MCF 10A (cell line): Measurements from ENCODE around the gene COLEC11. TPM values are rescaled to one million over a fixed set of nuclear protein-coding genes. Genes with fewer than 3 reads are reported as not detected.

Experiments used
- BruUV-seq: library from RNA; stranded (reverse); fragments of 400-500 nt; replicated peaks from 2 replicates; lab custom pipeline; 2021; lab: Mats Ljungman, UMichigan
- CTCF ChIA-PET: fragments of 300-600 bp; sonication (Branson Sonifier 250); formaldehyde crosslinking; extraction: SDS; loops from one replicate; lab custom pipeline; 2021; ENCODE audit warnings: antibody characterized with exemption, inconsistent platforms; lab: Yijun Ruan, JAX
- POLR2A ChIA-PET: fragments of 300-600, 350-650 bp; sonication (Branson Sonifier 250); formaldehyde crosslinking; extraction: SDS; loops from one replicate; lab custom pipeline; 2020; ENCODE audit warnings: antibody characterized with exemption, inconsistent platforms; lab: Yijun Ruan, JAX
- DNase-seq: peaks from one replicate; pipeline ENCODE4 v3.0.0-alpha.2; 2018; ENCODE audit not compliant: unreplicated experiment
- H3K27ac Mint-ChIP-seq: one replicate; pipeline ENCODE4 v1.8.0; 2022; ENCODE audit warnings: mild to moderate bottlenecking, low read depth, mixed read lengths; ENCODE audit not compliant: unreplicated experiment
- H3K27me3 Mint-ChIP-seq: one replicate; pipeline ENCODE4 v1.8.0; 2022; ENCODE audit warnings: mixed read lengths; ENCODE audit not compliant: insufficient read depth, unreplicated experiment
- H3K36me3 Mint-ChIP-seq: one replicate; pipeline ENCODE4 v1.8.0; 2022; ENCODE audit warnings: mild to moderate bottlenecking, moderate library complexity, mixed read lengths; ENCODE audit not compliant: insufficient read depth, unreplicated experiment
- H3K4me1 Mint-ChIP-seq: one replicate; pipeline ENCODE4 v1.8.0; 2022; ENCODE audit warnings: mixed read lengths; ENCODE audit not compliant: insufficient read depth, unreplicated experiment
- H3K4me3 Mint-ChIP-seq: one replicate; pipeline ENCODE4 v1.8.0; 2022; ENCODE audit warnings: mild to moderate bottlenecking, moderate library complexity, mixed read lengths; ENCODE audit not compliant: unreplicated experiment
- H3K9me3 Mint-ChIP-seq: one replicate; pipeline ENCODE4 v1.8.0; 2022; ENCODE audit warnings: mixed read lengths; ENCODE audit not compliant: unreplicated experiment
- CTCF ChIP-seq: fragments of 200-600 bp; IDR thresholded peaks from one replicate; pipeline ENCODE4 v1.8.0; 2022; ENCODE audit warnings: antibody characterized with exemption, mild to moderate bottlenecking; ENCODE audit not compliant: unreplicated experiment
- intact Hi-C: fragments of 100-400 bp; cut with micrococcal nuclease; formaldehyde crosslinking; loops from 2 replicates; pipeline ENCODE4 v1.14.1; 2022
- total RNA-seq: library from RNA; stranded (reverse); gene quantifications from 2 replicates; pipeline ENCODE4 v1.2.3, GENCODE V29; 2022

Gene COLEC11
- total RNA-seq, 1 experiment from 2014 or later, result not detected

- peaks cover 3% of the 10 kb centered on the region for H3K4me1 Mint-ChIP-seq
- TF ChIP-seq CTCF, result no peak
- H3K9me3 Mint-ChIP-seq, result no peaks in the 10 kb centered on the region
- BruUV-seq, result no TSS peak
- H3K4me3 Mint-ChIP-seq, result no peak overlapping the region
- no peak for DNase-seq
- ChIA-PET CTCF (interaction anchor here (0.6 kb wide), 1 partner anchor 954 kb away, joined by 3 read pairs; no protein-coding TSS in a partner anchor), POLR2A (interaction anchor here (1.0 kb wide), 1 partner anchor 12 kb away, joined by 3 read pairs; no protein-coding TSS in a partner anchor)
- no peak overlapping the region for H3K27ac Mint-ChIP-seq
- H3K36me3 Mint-ChIP-seq, result no peaks in the 10 kb centered on the region
- intact Hi-C loops, result no loop called here
- H3K27me3 Mint-ChIP-seq, result no peaks in the 10 kb centered on the region
Observed at GRCh38 chr2:3645745-3646389, 51.0 kb downstream of the COLEC11 start.

- DNase-seq, result no peak
- ChIA-PET CTCF (no interaction called here), POLR2A (interaction anchor here (1.0 kb wide), 1 partner anchor 12 kb away, joined by 3 read pairs; no protein-coding TSS in a partner anchor)
- Mint-ChIP-seq H3K27me3 (no peaks in the 10 kb centered on the region), H3K4me3 (no peak overlapping the region), H3K36me3 (no peaks in the 10 kb centered on the region), H3K27ac (no peak overlapping the region), H3K9me3 (no peaks in the 10 kb centered on the region), H3K4me1 (peaks cover 7% of the 10 kb centered on the region)
- intact Hi-C loops, result no loop called here
- TF ChIP-seq CTCF, result no peak
- no TSS peak for BruUV-seq
Observed at GRCh38 chr2:3646446-3646845, 51.5 kb downstream of the COLEC11 start.

GRCh38 chr2:3647246-3647645 lies 52.3 kb downstream of the COLEC11 start:
- no peaks in the 10 kb centered on the region for H3K27me3 Mint-ChIP-seq
- no TSS peak for BruUV-seq
- H3K36me3 Mint-ChIP-seq, result no peaks in the 10 kb centered on the region

More at GRCh38 chr2:3647246-3647645, 52.3 kb downstream of the COLEC11 start:
- Mint-ChIP-seq H3K27ac (no peak overlapping the region), H3K4me3 (no peak overlapping the region), H3K4me1 (peaks cover 7% of the 10 kb centered on the region), H3K9me3 (no peaks in the 10 kb centered on the region)
- ChIA-PET POLR2A (no interaction called here), CTCF (no interaction called here)
- no peak for TF ChIP-seq CTCF
- intact Hi-C loops, result no loop called here
- no peak for DNase-seq
